Tibial artery (tissue), 4 donors: ENCODE data around the gene HBA1.

Experiments used
- DNase-seq, 2 donors: peaks; one replicate each; pipeline ENCODE4 v3.0.0-alpha.2; 2019
- H3K27ac ChIP-seq, 2 donors: fragments of 200-600 bp; sonication (generic) in 1 of 2; 1 replicate in 1 of 2; 2 replicates in 1 of 2; pipeline ENCODE4 v1.5.1; 2018 to 2019; ENCODE audit warnings: mild to moderate bottlenecking in 1 of 2
- H3K27me3 ChIP-seq, 2 donors: fragments of 200-600 bp; sonication (generic) in 1 of 2; one replicate each; pipeline versions ENCODE4 v1.5.1 to v1.6.0; 2016 to 2019
- H3K36me3 ChIP-seq, 3 donors: fragments of 200-600 bp; sonication (generic) in 2 of 3; one replicate each; pipeline ENCODE4 v1.5.1; 2016 to 2019; ENCODE audit warnings: mild to moderate bottlenecking in 2 of 3
- H3K4me1 ChIP-seq, 4 donors: fragments of 200-600 bp; sonication (generic) in 2 of 4; 1 replicate in 3 of 4; 2 replicates in 1 of 4; pipeline ENCODE4 v1.5.1; 2016 to 2019
- H3K4me3 ChIP-seq, 2 donors: fragments of 200-600 bp; sonication (generic) in 1 of 2; 1 replicate in 1 of 2; 2 replicates in 1 of 2; pipeline ENCODE4 v1.5.1; 2018 to 2019; ENCODE audit warnings: mild to moderate bottlenecking in 2 of 2
- H3K9me3 ChIP-seq, 3 donors: fragments of 200-600 bp; sonication (generic) in 1 of 3; one replicate each; pipeline ENCODE4 v1.5.1; 2016 to 2019
- intact Hi-C: fragments of 100-400 bp; cut with DNase I; formaldehyde crosslinking; loops from one replicate; pipeline ENCODE4 v1.15.0; 2023; ENCODE audit warnings: low total_unique reads
- TF ChIP-seq, protein P1 (sequence below), 2 experiments: fragments of 200-600 bp in 1 of 2; fragments of 450-650 bp in 1 of 2; IDR thresholded peaks; one replicate each; pipeline ENCODE4 v1.5.1; 2017 to 2019; ENCODE audit warnings: antibody characterized with exemption in 2 of 2, mild to moderate bottlenecking in 1 of 2, moderate library complexity in 1 of 2

HBA1 gene

DNA sequence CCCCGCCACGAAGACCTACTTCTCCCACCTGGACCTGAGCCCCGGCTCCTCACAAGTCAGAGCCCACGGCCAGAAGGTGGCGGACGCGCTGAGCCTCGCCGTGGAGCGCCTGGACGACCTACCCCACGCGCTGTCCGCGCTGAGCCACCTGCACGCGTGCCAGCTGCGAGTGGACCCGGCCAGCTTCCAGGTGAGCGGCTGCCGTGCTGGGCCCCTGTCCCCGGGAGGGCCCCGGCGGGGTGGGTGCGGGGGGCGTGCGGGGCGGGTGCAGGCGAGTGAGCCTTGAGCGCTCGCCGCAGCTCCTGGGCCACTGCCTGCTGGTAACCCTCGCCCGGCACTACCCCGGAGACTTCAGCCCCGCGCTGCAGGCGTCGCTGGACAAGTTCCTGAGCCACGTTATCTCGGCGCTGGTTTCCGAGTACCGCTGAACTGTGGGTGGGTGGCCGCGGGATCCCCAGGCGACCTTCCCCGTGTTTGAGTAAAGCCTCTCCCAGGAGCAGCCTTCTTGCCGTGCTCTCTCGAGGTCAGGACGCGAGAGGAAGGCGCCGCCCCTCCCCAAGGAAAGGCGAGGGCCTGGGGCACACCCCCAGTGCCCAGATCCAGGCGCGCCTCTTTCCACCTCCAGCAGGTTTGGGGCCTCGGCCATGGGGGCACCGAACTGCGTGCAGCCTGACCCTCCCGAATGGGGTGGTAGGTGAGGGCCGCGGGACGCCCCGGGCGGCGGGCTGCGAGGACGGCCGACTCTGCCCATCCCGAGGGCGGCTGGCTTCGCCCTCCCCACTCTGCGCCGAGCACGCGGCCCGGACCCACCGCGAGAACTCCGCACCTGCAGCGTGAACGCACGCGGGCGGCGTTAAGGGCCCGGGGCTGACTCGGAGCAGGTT is 4.4 kb downstream of the HBA1 start:
- H3K27ac ChIP-seq: no peak overlapping the region
- intact Hi-C loops: loop anchor here (2.0 kb wide), 1 partner anchor 74 kb away; no protein-coding TSS in a partner anchor
- peaks cover 0 to 9% (median 0%) of the 10 kb centered on the region in 3 donors for H3K36me3 ChIP-seq
- TF ChIP-seq, protein P1, sequence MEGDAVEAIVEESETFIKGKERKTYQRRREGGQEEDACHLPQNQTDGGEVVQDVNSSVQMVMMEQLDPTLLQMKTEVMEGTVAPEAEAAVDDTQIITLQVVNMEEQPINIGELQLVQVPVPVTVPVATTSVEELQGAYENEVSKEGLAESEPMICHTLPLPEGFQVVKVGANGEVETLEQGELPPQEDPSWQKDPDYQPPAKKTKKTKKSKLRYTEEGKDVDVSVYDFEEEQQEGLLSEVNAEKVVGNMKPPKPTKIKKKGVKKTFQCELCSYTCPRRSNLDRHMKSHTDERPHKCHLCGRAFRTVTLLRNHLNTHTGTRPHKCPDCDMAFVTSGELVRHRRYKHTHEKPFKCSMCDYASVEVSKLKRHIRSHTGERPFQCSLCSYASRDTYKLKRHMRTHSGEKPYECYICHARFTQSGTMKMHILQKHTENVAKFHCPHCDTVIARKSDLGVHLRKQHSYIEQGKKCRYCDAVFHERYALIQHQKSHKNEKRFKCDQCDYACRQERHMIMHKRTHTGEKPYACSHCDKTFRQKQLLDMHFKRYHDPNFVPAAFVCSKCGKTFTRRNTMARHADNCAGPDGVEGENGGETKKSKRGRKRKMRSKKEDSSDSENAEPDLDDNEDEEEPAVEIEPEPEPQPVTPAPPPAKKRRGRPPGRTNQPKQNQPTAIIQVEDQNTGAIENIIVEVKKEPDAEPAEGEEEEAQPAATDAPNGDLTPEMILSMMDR (IDR thresholded peaks at IDR 0.05): no peak
- H3K27me3 ChIP-seq: peaks cover 0 to 47% of the 10 kb centered on the region in 2 donors
- DNase-seq: peak in 1 of 2 donors; percentile 81
- no peaks in the 10 kb centered on the region for H3K9me3 ChIP-seq
- H3K4me1 ChIP-seq: peaks cover 10 to 24% (median 19%) of the 10 kb centered on the region in 4 donors
- H3K4me3 ChIP-seq: peak overlapping the region; percentile 21 to 36

DNA sequence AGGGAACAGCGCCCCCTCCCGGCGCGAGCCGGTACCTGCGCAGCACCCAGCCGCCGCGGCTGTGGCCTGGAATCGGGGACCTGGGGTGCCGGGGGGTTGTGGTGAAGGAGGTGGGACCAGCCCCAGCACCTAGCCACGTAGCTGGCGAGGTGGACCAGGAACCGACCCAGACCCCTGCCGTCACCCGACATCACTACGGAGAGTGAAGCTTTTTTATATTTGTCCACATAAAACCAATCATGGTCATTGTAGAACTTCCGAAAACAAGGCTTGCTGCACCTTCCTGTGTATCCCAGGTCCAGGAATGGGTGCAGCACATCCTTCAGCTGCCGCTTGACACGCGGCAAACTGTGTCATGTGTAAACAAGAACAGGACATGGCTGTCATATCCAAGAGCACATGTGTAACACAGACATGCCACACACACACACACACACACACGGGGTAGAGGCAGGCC is 5.1 kb downstream of the HBA1 start:
- intact Hi-C loops: loop anchor here (2.0 kb wide), 1 partner anchor 75 kb away; no protein-coding TSS in a partner anchor
- TF ChIP-seq, protein P1 (IDR thresholded peaks at IDR 0.05): peak; percentile 94 to 95
- Histone ChIP-seq H3K4me1 (peaks cover 10 to 23% (median 18%) of the 10 kb centered on the region in 4 donors), H3K36me3 (peaks cover 0 to 9% (median 0%) of the 10 kb centered on the region in 3 donors), H3K27ac (no peak overlapping the region), H3K27me3 (peaks cover 0 to 44% of the 10 kb centered on the region in 2 donors), H3K9me3 (no peaks in the 10 kb centered on the region), H3K4me3 (peak overlapping the region in 1 of 2 donors; percentile 21)
- DNase-seq: peak in 1 of 2 donors; percentile 53

DNA sequence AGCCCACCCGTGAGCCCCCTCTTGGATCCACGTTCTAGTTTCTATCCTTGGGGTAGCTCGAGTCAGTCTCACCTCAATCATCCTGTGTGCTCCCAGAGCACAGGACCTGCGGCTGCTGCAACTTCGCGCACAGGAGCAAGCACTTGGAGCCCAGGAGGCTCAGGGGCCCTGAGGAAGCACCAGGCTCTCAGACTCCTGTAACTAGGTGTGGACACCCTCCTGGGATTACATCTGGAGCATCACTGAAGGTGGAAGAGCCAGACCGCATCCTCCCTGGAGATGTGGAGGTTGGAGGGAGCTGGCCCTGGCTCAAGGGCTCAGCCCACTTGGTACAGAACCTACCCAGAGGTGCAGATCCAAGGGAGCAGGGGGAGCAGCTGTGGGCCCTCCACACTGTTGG is 6.5 kb downstream of the HBA1 start:
- intact Hi-C loops: no loop called here
- H3K27ac ChIP-seq: no peak overlapping the region
- TF ChIP-seq, protein P1 (IDR thresholded peaks at IDR 0.05): no peak
- H3K4me3 ChIP-seq: no peak overlapping the region
- DNase-seq: no peak
- H3K27me3 ChIP-seq: peaks cover 0 to 33% of the 10 kb centered on the region in 2 donors
- peaks cover 9 to 20% (median 9%) of the 10 kb centered on the region in 3 donors for H3K36me3 ChIP-seq
- H3K4me1 ChIP-seq: peaks cover 10 to 21% (median 16%) of the 10 kb centered on the region in 4 donors
- no peaks in the 10 kb centered on the region for H3K9me3 ChIP-seq

DNA sequence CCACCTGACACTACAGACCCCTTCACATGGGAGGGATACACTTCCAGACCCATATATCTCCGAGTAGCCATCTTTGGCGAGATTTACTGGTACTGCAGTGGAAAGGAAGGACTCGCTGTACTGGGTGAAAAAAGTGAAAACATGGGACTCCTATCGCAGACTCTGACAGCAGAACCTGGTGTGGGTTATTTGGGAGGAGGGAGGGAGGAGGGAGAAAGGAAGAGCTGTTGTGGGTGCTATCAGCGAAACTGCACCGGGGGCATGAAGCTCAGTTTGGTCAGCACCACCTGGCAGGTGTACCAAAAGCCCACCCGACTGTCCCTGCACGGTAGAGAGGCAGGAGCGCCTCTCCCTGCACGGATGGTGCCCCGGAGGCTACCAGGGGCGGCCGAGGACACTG is 8.7 kb downstream of the HBA1 start:
- Histone ChIP-seq H3K9me3 (no peaks in the 10 kb centered on the region), H3K4me3 (no peak overlapping the region), H3K36me3 (peaks cover 27 to 40% (median 28%) of the 10 kb centered on the region in 3 donors), H3K4me1 (peaks cover 10 to 16% (median 13%) of the 10 kb centered on the region in 4 donors), H3K27ac (no peak overlapping the region), H3K27me3 (peaks cover 0 to 11% of the 10 kb centered on the region in 2 donors)
- TF ChIP-seq, protein P1 (IDR thresholded peaks at IDR 0.05): no peak
- intact Hi-C loops: no loop called here
- no peak for DNase-seq

DNA sequence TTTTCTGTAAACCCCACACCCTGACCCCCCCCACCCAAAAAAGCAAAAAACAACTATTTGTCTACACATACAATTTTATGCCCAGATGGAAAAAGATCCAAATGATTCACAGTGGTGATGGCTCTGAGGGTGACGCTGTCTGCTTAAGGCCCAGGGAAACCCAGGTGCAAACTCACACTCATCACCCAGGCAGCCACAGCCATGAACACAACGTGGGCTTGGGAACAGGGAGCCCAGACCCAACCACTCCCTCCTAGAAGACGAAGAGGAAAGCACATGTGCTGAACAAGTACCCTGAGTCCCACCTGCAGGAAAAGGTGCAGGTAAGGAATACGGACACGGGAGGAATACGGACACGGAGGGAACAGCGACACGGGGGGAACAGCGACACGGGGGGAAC is 9.2 kb downstream of the HBA1 start:
- H3K4me3 ChIP-seq: no peak overlapping the region
- H3K36me3 ChIP-seq: peaks cover 32 to 45% (median 33%) of the 10 kb centered on the region in 3 donors
- TF ChIP-seq, protein P1 (IDR thresholded peaks at IDR 0.05): no peak
- intact Hi-C loops: no loop called here
- no peak for DNase-seq
- peaks cover 0 to 6% of the 10 kb centered on the region in 2 donors for H3K27me3 ChIP-seq
- H3K27ac ChIP-seq: no peak overlapping the region
- no peaks in the 10 kb centered on the region for H3K9me3 ChIP-seq
- H3K4me1 ChIP-seq: peaks cover 7 to 11% (median 8%) of the 10 kb centered on the region in 4 donors
